Stimulated activated CD4-positive, alpha-beta T cell treated with anti-CD3 and anti-CD28 coated beads, Interleukin-4, amount 100 ng/mL, for 1 hour (primary cell): Measurements from ENCODE around the gene NACAD.
"Not testable (repeated sequence)": the region's sequence is repeated elsewhere in the genome, so short reads cannot be mapped to it uniquely, and the experiment has no call there.

ENCODE experiments used
- DNase-seq: peaks from one replicate; pipeline ENCODE4 v3.0.0-alpha.2; 2020

Gene NACAD

GRCh38 chr7:45053401-45053800, 35.4 kb downstream of the NACAD start:
- no peak for DNase-seq

GRCh38 chr7:45052011-45052410, 36.8 kb downstream of the NACAD start:
- DNase-seq: no peak

GRCh38 chr7:45050198-45050597, 38.6 kb downstream of the NACAD start:
- no peak for DNase-seq

- no peak for DNase-seq
Observed at GRCh38 chr7:45048748-45049147, 40.0 kb downstream of the NACAD start.

- DNase-seq: no peak
Observed at GRCh38 chr7:45044338-45044737, 44.4 kb downstream of the NACAD start.

- DNase-seq: no peak
Observed at GRCh38 chr7:45039106-45039505, 49.7 kb downstream of the NACAD start.

GRCh38 chr7:45037876-45038275, 50.9 kb downstream of the NACAD start:
- DNase-seq: no peak

- DNase-seq: peak; percentile 15
Observed at GRCh38 chr7:45036796-45037195, 52.0 kb downstream of the NACAD start.

- DNase-seq: no peak
Observed at GRCh38 chr7:45036317-45036716, 52.5 kb downstream of the NACAD start.

GRCh38 chr7:45035893-45036292, 52.9 kb downstream of the NACAD start:
- DNase-seq: peak; percentile 29

- DNase-seq: no peak
Observed at GRCh38 chr7:45035371-45035770, 53.4 kb downstream of the NACAD start.

- DNase-seq: not testable (repeated sequence)
Observed at GRCh38 chr7:45034710-45035109, 54.1 kb downstream of the NACAD start.

- DNase-seq: no peak
Observed at GRCh38 chr7:45033931-45034290, 54.9 kb downstream of the NACAD start.

- DNase-seq: no peak
Observed at GRCh38 chr7:45033261-45033930, 55.4 kb downstream of the NACAD start.

GRCh38 chr7:45032421-45032820, 56.3 kb downstream of the NACAD start:
- DNase-seq: no peak

- peak; percentile 17 for DNase-seq
Observed at GRCh38 chr7:45031829-45032228, 56.9 kb downstream of the NACAD start.
